ENCODE data around the gene CIDEC. TPM values are rescaled to one million over a fixed set of nuclear protein-coding genes. Genes with fewer than 3 reads are reported as not detected.

Gene CIDEC
- total and polyA plus RNA-seq, 4 donors: 0.28 to 4.2 (median 0.59) TPM; not detected in 1

DNA sequence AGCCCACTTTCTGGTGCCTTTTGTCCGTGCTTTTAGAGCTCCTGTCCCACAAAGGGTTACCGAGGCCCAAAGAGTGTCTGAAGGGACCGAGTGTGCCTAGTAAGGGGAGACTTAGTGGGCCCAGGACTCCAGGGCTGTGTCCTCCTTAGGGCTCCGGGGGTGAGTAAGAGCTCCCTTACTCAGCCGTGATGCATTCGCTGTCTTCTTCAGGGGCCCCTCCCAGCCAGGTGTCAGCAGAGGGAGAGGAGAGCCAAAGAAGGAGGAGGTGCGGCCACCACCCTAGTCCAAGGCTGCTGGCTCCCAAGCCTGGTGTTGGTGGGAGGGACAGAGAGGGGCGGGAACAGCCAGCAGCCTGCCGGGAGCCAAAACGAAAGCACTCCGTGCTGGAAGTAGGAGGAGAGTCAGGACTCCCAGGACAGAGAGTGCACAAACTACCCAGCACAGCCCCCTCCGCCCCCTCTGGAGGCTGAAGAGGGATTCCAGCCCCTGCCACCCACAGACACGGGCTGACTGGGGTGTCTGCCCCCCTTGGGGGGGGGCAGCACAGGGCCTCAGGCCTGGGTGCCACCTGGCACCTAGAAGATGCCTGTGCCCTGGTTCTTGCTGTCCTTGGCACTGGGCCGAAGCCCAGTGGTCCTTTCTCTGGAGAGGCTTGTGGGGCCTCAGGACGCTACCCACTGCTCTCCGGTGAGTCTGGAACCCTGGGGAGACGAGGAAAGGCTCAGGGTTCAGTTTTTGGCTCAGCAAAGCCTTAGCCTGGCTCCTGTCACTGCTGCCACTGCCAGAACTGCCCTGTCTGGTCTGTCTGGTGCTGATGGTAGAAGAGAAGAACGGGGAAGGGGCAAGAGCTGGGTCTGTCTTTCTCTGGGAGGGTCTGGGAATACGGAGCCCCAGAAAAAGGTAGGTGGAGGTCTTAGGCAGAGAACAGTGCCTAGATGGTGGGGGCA, 37.0 kb upstream of the CIDEC start, which contains the start of gene IL17RC (continued):
- TF ChIP-seq YY1 (IDR thresholded peaks at IDR 0.05) (peak; percentile 68), JUND (IDR thresholded peaks at IDR 0.05) (no peak), RXRA (IDR thresholded peaks at IDR 0.05) (peak; percentile 52 to 53), ATF3 (IDR thresholded peaks at IDR 0.05) (no peak), HNF4G (IDR thresholded peaks at IDR 0.05) (no peak)
- TF ChIP-seq, protein P1, sequence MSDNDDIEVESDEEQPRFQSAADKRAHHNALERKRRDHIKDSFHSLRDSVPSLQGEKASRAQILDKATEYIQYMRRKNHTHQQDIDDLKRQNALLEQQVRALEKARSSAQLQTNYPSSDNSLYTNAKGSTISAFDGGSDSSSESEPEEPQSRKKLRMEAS (IDR thresholded peaks at IDR 0.05): no peak
- TF ChIP-seq, protein P2, sequence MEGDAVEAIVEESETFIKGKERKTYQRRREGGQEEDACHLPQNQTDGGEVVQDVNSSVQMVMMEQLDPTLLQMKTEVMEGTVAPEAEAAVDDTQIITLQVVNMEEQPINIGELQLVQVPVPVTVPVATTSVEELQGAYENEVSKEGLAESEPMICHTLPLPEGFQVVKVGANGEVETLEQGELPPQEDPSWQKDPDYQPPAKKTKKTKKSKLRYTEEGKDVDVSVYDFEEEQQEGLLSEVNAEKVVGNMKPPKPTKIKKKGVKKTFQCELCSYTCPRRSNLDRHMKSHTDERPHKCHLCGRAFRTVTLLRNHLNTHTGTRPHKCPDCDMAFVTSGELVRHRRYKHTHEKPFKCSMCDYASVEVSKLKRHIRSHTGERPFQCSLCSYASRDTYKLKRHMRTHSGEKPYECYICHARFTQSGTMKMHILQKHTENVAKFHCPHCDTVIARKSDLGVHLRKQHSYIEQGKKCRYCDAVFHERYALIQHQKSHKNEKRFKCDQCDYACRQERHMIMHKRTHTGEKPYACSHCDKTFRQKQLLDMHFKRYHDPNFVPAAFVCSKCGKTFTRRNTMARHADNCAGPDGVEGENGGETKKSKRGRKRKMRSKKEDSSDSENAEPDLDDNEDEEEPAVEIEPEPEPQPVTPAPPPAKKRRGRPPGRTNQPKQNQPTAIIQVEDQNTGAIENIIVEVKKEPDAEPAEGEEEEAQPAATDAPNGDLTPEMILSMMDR (IDR thresholded peaks at IDR 0.05; ENCODE audit: low read depth, low read length, missing input control): no peak

GRCh38 chr3:9916346-9916733, 36.3 kb upstream of the CIDEC start:
- peaks cover 0 to 10% (median 3%) of the 10 kb centered on the region in 4 donors for H3K36me3 ChIP-seq (ENCODE audit: control insufficient read depth in 4 of 4, insufficient read depth in 3 of 4, low read depth in 1 of 4, low read length in 3 of 4)
- H3K27ac ChIP-seq (ENCODE audit: low read depth in 1 of 2, low read length in 2 of 2): peak overlapping the region; percentile 75 to 79
- no peak for TF ChIP-seq ZBTB33 (IDR thresholded peaks at IDR 0.05)
- TF ChIP-seq, protein P3, sequence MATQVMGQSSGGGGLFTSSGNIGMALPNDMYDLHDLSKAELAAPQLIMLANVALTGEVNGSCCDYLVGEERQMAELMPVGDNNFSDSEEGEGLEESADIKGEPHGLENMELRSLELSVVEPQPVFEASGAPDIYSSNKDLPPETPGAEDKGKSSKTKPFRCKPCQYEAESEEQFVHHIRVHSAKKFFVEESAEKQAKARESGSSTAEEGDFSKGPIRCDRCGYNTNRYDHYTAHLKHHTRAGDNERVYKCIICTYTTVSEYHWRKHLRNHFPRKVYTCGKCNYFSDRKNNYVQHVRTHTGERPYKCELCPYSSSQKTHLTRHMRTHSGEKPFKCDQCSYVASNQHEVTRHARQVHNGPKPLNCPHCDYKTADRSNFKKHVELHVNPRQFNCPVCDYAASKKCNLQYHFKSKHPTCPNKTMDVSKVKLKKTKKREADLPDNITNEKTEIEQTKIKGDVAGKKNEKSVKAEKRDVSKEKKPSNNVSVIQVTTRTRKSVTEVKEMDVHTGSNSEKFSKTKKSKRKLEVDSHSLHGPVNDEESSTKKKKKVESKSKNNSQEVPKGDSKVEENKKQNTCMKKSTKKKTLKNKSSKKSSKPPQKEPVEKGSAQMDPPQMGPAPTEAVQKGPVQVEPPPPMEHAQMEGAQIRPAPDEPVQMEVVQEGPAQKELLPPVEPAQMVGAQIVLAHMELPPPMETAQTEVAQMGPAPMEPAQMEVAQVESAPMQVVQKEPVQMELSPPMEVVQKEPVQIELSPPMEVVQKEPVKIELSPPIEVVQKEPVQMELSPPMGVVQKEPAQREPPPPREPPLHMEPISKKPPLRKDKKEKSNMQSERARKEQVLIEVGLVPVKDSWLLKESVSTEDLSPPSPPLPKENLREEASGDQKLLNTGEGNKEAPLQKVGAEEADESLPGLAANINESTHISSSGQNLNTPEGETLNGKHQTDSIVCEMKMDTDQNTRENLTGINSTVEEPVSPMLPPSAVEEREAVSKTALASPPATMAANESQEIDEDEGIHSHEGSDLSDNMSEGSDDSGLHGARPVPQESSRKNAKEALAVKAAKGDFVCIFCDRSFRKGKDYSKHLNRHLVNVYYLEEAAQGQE (IDR thresholded peaks at IDR 0.05): no peak
- TF ChIP-seq TAF1 (conservative IDR thresholded peaks at IDR 0.05): no peak
- TF ChIP-seq NR2F2 (IDR thresholded peaks at IDR 0.05): no peak
- TF ChIP-seq YY1 (IDR thresholded peaks at IDR 0.05): no peak
- no peak for TF ChIP-seq FOXA1 (IDR thresholded peaks at IDR 0.05)
- TF ChIP-seq, protein P1 (IDR thresholded peaks at IDR 0.05): no peak
- TF ChIP-seq HNF4A (conservative IDR thresholded peaks at IDR 0.05): no peak
- TF ChIP-seq JUND (IDR thresholded peaks at IDR 0.05): no peak
- no peak for TF ChIP-seq RAD21 (IDR thresholded peaks at IDR 0.05)
- peak overlapping the region; percentile 1 to 77 for H3K9ac ChIP-seq (ENCODE audit: low read depth in 1 of 2, low read length in 2 of 2)
- DNase-seq (ENCODE audit: low spot score): no peak
- 30% methylated on average over 7 of the region's 7 CpGs for WGBS
- peaks cover 19 to 71% (median 58%) of the 10 kb centered on the region in 4 donors for H3K4me1 ChIP-seq (ENCODE audit: control insufficient read depth in 4 of 4, insufficient read depth in 4 of 4, low read length in 3 of 4)
- H3K4me3 ChIP-seq (ENCODE audit: low read depth in 1 of 3, low read length in 3 of 3): peak overlapping the region; percentile 36 to 67 (median 46)
- no peaks in the 10 kb centered on the region for H3K9me3 ChIP-seq (ENCODE audit: control insufficient read depth in 4 of 4, low read length in 3 of 4)
- H3K27me3 ChIP-seq (ENCODE audit: control insufficient read depth in 4 of 4, insufficient read depth in 4 of 4, low read length in 3 of 4): no peaks in the 10 kb centered on the region

Measured in liver (tissue), 9 donors.